ENCODE measurements around the gene FAM114A2.
"Not testable (repeated sequence)": the region's sequence is repeated elsewhere in the genome, so short reads cannot be mapped to it uniquely, and the experiment has no call there.

Gene FAM114A2

GRCh38 chr5:154047324-154047723 is 8.6 kb upstream of the FAM114A2 start:
- DNase-seq (ENCODE audit: low read depth in 2 of 2): no peak

DNA sequence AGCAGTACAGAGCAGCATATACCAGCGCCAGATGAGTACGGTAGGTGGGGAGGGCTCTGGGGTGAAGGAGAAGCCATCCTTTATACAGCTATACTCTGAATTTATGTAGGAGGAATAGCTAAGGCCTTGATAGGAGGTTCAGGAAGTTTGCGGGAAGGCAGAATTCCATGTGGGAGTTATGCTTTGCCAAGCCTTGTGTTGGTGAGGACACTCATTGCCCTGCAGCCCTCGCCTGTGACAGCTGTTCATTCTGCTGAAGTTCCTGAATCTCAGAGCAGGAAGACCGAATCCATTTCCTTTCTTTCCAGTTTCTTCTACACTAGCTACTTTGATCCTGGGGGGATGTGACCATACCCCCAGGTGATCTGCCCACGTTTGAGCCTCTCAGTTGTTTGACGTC is 7.8 kb upstream of the FAM114A2 start:
- DNase-seq (ENCODE audit: low read depth in 2 of 2): no peak

- DNase-seq (ENCODE audit: low read depth in 2 of 2): no peak
Measured at GRCh38 chr5:154044581-154044980, 5.9 kb upstream of the FAM114A2 start.

GRCh38 chr5:154044099-154044498 is 5.4 kb upstream of the FAM114A2 start:
- DNase-seq (ENCODE audit: low read depth in 2 of 2): no peak

DNA sequence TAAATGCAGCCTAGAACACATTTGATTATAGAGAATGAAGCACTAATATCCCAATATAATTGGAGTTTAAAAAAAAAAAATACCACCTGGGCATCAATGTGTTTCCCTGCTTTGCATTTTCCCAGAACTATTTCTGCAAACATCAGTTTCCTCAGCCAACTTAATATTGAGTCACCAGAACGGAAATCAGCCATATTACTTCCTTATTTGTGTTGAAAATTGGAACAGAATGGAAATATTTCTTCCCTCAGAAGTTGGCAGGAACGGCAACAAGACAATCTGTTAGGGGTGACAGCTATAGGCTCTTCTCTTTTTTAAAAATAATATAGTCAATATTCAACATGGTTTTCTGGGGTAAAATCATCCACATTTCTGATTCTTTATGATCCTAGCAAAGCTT is 4.1 kb upstream of the FAM114A2 start:
- DNase-seq (ENCODE audit: low read depth in 2 of 2): no peak

- no peak for DNase-seq (ENCODE audit: low read depth in 2 of 2)
Measured at GRCh38 chr5:154039458-154039829, 734 bp upstream of the FAM114A2 start.

GRCh38 chr5:154038261-154038706 is 426 bp downstream of the FAM114A2 start:
- DNase-seq (ENCODE audit: low read depth in 2 of 2): peak in 1 of 2 donors; percentile 2

DNA sequence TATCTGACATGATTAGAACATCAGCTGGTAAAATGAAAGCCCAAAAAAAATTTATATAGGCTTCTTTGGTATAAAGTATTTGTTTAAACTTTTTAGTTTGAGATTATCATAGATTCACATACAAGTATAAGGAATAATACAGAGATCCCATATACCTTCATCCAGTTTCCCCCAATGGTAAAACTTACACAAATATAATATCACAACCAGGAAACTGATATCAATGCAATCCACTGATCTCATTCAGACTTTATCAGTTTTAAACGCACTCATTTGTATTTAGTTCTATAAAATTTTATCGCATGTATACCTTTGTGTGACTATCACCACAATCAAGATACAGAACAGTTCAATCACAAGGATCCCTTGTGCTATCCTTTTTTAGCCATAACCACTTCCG is 3.8 kb downstream of the FAM114A2 start:
- no peak for DNase-seq (ENCODE audit: low read depth in 2 of 2)

- no peak for DNase-seq (ENCODE audit: low read depth in 2 of 2)
Measured at GRCh38 chr5:154031937-154032489, 6.7 kb downstream of the FAM114A2 start.

GRCh38 chr5:154025951-154026350 is 12.8 kb downstream of the FAM114A2 start:
- no peak for DNase-seq (ENCODE audit: low read depth in 2 of 2)

GRCh38 chr5:154018919-154019318 is 19.8 kb downstream of the FAM114A2 start:
- DNase-seq (ENCODE audit: low read depth in 2 of 2): not testable (repeated sequence)

GRCh38 chr5:154015071-154015693 is 23.5 kb downstream of the FAM114A2 start:
- DNase-seq (ENCODE audit: low read depth in 2 of 2): no peak

- DNase-seq (ENCODE audit: low read depth in 2 of 2): no peak
Measured at GRCh38 chr5:154010660-154011059, 28.1 kb downstream of the FAM114A2 start.

DNA sequence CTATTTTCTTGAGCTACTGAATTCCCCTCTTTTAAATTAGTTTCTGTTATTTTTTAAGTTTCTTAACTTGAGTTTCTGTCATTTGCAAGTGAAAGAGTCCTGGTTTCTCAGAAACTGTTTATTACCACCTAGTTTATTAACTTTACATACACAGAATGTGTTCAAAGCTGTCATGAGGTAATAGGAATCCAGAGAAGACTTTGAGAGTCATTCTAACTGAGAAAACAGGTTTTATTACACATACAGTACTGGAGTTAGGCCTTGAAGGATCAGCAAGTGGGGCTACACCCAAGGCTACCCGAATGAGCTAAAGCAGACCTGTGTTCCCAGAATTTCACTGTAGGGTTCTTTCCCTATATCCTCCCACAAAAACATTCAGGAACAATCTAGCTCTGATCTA is 33.1 kb downstream of the FAM114A2 start:
- DNase-seq (ENCODE audit: low read depth in 2 of 2): no peak

DNA sequence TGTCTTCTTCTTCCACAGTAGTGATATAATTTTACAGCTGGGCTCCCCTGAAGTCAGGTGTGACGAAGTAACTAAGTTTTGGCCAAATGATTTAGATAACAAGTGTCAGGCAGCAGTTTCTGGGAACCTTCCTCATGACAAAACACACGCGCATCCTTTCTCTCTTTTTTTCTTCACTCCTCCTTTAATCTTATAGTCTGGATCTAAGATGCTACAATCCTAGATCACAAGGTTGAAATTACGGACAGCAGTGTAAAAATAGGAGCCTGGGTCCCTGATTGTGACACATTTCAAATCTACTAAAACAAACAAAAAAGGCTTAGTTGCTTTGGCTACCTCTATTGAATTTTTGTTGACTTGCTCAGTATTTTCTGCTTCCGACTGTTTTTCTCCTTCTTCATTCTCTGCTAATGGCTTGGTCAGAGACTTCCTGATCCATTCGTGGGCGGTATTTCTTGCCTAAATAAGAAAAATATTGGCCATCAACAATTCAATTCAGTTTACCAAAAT is 36.1 kb downstream of the FAM114A2 start:
- DNase-seq (ENCODE audit: low read depth in 2 of 2): no peak

DNA sequence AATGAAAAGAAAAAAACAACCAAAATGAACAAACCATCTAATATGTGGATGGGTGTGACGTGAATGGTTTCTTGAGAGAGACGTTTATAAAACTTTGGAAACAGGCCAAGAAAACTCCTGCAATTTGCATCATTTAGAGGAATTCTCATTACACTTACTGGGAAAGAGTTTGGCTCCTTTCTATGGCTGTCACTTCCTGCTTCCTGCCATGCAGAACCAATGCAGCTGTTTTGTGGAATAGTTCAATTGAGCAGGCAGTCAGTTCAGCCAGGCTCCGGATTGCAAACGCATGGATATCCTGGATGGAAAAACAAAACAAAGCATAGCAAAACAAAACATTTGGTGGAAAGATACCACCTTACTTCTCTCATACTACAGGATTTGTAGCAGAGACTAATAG is 36.6 kb downstream of the FAM114A2 start:
- no peak for DNase-seq (ENCODE audit: low read depth in 2 of 2)

GRCh38 chr5:154000703-154001102 is 38.0 kb downstream of the FAM114A2 start:
- DNase-seq (ENCODE audit: low read depth in 2 of 2): no peak

GRCh38 chr5:153999995-154000394 is 38.7 kb downstream of the FAM114A2 start:
- no peak for DNase-seq (ENCODE audit: low read depth in 2 of 2)

DNA sequence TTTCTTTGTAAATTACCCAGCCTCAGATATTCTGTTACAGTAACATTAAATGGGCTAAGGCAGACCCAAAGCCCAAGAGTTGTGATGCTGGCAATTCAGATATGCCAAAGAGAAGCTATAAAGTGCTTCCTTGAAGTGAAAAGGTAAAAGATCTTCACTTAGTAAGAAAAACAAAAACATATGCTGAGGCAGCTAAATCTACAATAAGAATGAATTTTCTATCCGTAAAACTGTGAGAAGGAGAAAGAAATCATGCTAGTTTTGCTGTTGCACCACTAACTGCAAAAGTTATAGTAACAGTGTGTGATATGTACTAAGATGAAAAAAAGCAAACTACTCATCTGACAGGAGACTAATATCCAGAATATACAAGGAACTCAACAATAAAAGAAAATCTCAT is 39.9 kb downstream of the FAM114A2 start:
- no peak for DNase-seq (ENCODE audit: low read depth in 2 of 2)

- DNase-seq (ENCODE audit: low read depth in 2 of 2): no peak
Measured at GRCh38 chr5:153998010-153998409, 40.7 kb downstream of the FAM114A2 start.

DNA sequence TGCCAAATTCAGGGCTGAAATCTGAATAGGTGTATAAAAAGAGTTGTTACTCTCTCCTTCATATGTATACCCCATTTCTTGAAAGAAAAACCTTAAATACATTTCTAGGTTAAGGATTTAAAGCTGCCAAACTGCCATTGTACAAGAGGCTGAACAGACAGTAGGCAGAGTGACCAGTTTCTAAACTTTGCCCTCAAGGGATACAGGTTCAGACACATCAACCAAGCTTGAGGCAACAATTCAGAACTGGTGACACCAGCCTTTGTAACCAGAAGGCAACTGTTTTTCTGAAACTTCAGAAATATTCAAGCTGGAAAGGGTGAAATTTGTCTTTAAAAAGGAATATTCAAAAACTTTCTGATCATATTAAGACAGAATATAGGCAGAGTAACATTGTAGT is 47.5 kb downstream of the FAM114A2 start:
- no peak for DNase-seq (ENCODE audit: low read depth in 2 of 2)

DNA sequence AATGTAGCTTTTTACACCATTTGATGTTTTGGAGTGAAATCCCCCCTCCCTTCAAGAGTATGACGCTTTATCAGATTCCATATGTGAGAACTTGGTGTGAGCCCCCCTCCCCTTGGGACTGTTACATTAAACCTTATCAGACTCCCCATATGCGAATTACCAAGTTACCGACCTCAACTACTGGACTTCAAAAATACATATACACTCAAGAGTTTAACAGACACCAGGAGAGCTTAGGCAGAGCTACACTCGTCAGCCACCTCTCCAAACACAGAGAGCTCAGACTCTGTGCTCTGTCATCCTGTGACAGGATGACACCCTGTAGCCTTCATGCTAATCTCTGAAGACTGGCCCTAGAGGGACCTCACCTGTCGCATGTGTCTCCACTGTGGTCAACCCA is 50.2 kb downstream of the FAM114A2 start:
- DNase-seq (ENCODE audit: low read depth in 2 of 2): no peak

DNA sequence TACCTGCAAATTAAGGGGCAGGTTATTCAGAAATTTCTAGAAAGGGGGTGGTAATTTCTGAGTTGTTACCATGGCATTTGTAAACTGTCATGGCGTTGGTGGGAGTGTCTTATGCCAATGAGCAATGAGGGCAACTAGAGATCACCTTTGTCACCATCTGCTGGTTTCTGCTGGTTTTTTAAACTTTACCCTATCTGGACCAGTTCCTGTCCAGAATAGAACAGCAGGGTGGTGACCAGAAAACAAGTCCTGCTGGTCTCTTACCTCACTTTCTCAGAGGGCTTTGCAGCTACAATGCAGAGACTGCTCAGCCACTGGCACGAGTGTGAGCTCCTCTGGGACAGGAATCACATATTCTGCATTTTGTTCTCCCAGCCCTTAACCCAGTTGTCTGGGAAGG is 51.4 kb downstream of the FAM114A2 start:
- DNase-seq (ENCODE audit: low read depth in 2 of 2): no peak

GRCh38 chr5:153985498-153985897 is 53.2 kb downstream of the FAM114A2 start:
- no peak for DNase-seq (ENCODE audit: low read depth in 2 of 2)

Measured in stimulated activated CD8-positive, alpha-beta memory T cell treated with anti-CD3 and anti-CD28 coated beads, Interleukin-2, amount 100 ng/mL, for 1 hour (primary cell).